Transverse colon (tissue), 4 donors: ENCODE data around the gene NECTIN4. TPM values are rescaled to one million over a fixed set of nuclear protein-coding genes. Genes with fewer than 3 reads are reported as not detected.
A peak's percentile ranks its signal among the peaks of the same experiment; 100 is the strongest.

ENCODE experiments used
- DNase-seq: peaks from one replicate; pipeline ENCODE4 v3.0.0-alpha.2; 2019
- H3K27ac ChIP-seq, 4 donors: fragments of 200-600 bp; sonication (generic); 2 replicates each; pipeline ENCODE4 v1.5.1; 2016 to 2018; ENCODE audit warnings: inconsistent platforms in 4 of 4
- H3K27me3 ChIP-seq: fragments of 200-600 bp; sonication (generic); 2 replicates; pipeline ENCODE4 v1.5.1; 2017; ENCODE audit warnings: inconsistent platforms
- H3K36me3 ChIP-seq, 4 donors: fragments of 200-600 bp; sonication (generic); 2 replicates each; pipeline ENCODE4 v1.5.1; 2017 to 2019; ENCODE audit warnings: inconsistent platforms in 4 of 4
- H3K4me1 ChIP-seq, 4 donors: fragments of 200-600 bp; sonication (generic); 2 replicates each; pipeline ENCODE4 v1.5.1; 2017 to 2020; ENCODE audit warnings: inconsistent platforms in 4 of 4
- H3K4me3 ChIP-seq, 4 donors: fragments of 200-600 bp; sonication (generic); 1 replicate in 1 of 4; 2 replicates in 3 of 4; pipeline versions ENCODE4 v1.5.1 to v1.6.1; 2017 to 2019; ENCODE audit warnings: inconsistent platforms in 4 of 4
- H3K9me3 ChIP-seq, 2 donors: fragments of 200-600 bp; sonication (generic); 2 replicates each; pipeline ENCODE4 v1.5.1; 2017 to 2019; ENCODE audit warnings: inconsistent platforms in 2 of 2
- EP300 ChIP-seq: sonication (generic); formaldehyde crosslinking; IDR thresholded peaks from one replicate; pipeline ENCODE4 v1.6.1; 2017; ENCODE audit warnings: antibody characterized with exemption, low read depth
- POLR2A ChIP-seq: fragments of 450-650 bp; IDR thresholded peaks from one replicate; pipeline ENCODE4 v1.6.1; 2016; ENCODE audit warnings: antibody characterized with exemption, mild to moderate bottlenecking, moderate library complexity
- POLR2AphosphoS5 ChIP-seq, 3 donors: sonication (generic); formaldehyde crosslinking; IDR thresholded peaks; one replicate each; pipeline ENCODE4 v1.6.1; 2016; ENCODE audit warnings: antibody characterized with exemption in 3 of 3
- WGBS, 2 donors: methylation state at CpG; one replicate each; pipeline ENCODE4 v1.1.5; 2018; ENCODE audit warnings: low coverage in 1 of 2; 5-methylcytosine and 5-hydroxymethylcytosine counted together
- in situ Hi-C, 4 donors: fragments of 200-750 bp; cut with MboI; loops; one replicate each; pipeline versions ENCODE4 v1.15.0 to v1.15.1; 2017; ENCODE audit warnings: low sequenced_read_pairs in 3 of 4, low pct_ligation_motif_present in 1 of 4, low pct_unique_long_range_greater_than_20kb in 1 of 4
- intact Hi-C: fragments of 100-400 bp; cut with DNase I; formaldehyde crosslinking; loops from one replicate; pipeline ENCODE4 v1.15.1; 2023; ENCODE audit warnings: low total_unique reads
- total RNA-seq, 4 donors: library from RNA; depleted of rRNA; stranded (reverse); fragments of >200 nt; gene quantifications; one replicate each; pipeline ENCODE4 v1.1.0, GENCODE V29; 2016
- TF ChIP-seq, protein P1 (sequence below), 5 experiments: fragments of 200-600 bp in 3 of 5; fragments of 450-650 bp in 2 of 5; sonication (generic) in 3 of 5; IDR thresholded peaks; 1 replicate in 2 of 5; 2 replicates in 3 of 5; pipeline ENCODE4 v1.5.1; 2016 to 2017; ENCODE audit warnings: antibody characterized with exemption in 5 of 5, inconsistent platforms in 3 of 5, mild to moderate bottlenecking in 2 of 5, moderate library complexity in 1 of 5

NECTIN4 gene
- total RNA-seq, 4 donors from 2014 or later, result 0.37 to 4.0 (median 0.82) TPM; not detected in 1

DNA sequence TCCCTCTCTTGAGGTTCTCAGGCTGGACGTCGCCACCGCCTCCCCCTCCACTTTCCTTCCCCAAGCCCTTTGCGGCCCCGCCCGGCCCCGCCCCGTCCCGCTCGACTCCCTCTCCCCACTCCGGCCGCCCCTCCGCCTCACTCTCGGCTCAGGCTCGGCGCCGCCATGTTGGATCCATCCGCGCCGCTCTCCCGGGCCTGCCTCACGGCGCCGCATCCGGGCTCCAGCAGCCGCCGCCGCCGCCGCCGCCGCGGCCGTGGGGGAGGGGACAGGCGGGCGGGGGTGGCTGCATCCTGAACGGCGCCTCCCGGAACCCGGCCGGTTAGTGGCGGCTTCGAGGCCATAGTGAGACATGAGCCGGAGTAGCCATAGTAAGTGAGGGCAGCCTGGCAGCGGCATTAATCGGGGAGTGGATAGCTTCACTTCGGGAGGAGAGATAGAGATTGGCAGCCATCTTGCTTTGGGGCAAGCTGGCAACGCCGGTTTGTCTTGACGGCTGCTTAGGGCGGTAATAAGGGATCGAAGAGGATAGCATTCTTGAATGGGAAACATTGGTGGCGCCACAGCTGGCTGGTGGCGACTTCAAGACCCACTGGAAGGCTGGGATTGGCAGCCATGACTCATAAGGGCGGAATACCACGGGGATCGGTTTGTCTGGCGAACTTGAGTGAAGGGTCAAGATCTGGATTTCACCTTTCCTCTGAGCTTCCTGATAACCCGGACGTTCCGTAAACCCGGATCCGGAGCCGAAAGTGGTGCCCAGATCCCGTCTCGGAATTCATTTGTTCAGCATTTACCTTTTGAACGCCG lies 43.3 kb upstream of the NECTIN4 start, which contains the start of gene DEDD:
Gene DEDD (minus strand): TSS at position 258 of the 810 bp plus-strand sequence. CDS start 8,205 bp downstream, outside the sequence.
- TF ChIP-seq EP300, result peak; percentile 48
- TF ChIP-seq, protein P1, sequence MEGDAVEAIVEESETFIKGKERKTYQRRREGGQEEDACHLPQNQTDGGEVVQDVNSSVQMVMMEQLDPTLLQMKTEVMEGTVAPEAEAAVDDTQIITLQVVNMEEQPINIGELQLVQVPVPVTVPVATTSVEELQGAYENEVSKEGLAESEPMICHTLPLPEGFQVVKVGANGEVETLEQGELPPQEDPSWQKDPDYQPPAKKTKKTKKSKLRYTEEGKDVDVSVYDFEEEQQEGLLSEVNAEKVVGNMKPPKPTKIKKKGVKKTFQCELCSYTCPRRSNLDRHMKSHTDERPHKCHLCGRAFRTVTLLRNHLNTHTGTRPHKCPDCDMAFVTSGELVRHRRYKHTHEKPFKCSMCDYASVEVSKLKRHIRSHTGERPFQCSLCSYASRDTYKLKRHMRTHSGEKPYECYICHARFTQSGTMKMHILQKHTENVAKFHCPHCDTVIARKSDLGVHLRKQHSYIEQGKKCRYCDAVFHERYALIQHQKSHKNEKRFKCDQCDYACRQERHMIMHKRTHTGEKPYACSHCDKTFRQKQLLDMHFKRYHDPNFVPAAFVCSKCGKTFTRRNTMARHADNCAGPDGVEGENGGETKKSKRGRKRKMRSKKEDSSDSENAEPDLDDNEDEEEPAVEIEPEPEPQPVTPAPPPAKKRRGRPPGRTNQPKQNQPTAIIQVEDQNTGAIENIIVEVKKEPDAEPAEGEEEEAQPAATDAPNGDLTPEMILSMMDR (IDR thresholded peaks at IDR 0.05), result peak in 1 of 5 experiments; percentile 10
- peak; percentile 57 for TF ChIP-seq POLR2A
- peak; percentile 29 to 57 (median 54) for TF ChIP-seq POLR2AphosphoS5 (IDR thresholded peaks at IDR 0.05)
- intact Hi-C loops (no loop called here), in situ Hi-C loops (no loop called here)
- DNase-seq, result peak; percentile 94
- H3K27me3 ChIP-seq, result no peaks in the 10 kb centered on the region
- peaks cover 0 to 15% (median 3%) of the 10 kb centered on the region in 4 donors for H3K36me3 ChIP-seq
- no peaks in the 10 kb centered on the region for H3K9me3 ChIP-seq
- 0 to 1% methylated on average over 11 to 39 of the region's 68 CpGs for WGBS, 2 donors
- peaks cover 19 to 48% (median 28%) of the 10 kb centered on the region in 4 donors for H3K4me1 ChIP-seq
- peak within 1 kb of the TSS; percentile 60 to 79 (median 74) for H3K4me3 ChIP-seq
- H3K27ac ChIP-seq, result peak within 1 kb of the TSS; percentile 91 to 95 (median 94)

DNA sequence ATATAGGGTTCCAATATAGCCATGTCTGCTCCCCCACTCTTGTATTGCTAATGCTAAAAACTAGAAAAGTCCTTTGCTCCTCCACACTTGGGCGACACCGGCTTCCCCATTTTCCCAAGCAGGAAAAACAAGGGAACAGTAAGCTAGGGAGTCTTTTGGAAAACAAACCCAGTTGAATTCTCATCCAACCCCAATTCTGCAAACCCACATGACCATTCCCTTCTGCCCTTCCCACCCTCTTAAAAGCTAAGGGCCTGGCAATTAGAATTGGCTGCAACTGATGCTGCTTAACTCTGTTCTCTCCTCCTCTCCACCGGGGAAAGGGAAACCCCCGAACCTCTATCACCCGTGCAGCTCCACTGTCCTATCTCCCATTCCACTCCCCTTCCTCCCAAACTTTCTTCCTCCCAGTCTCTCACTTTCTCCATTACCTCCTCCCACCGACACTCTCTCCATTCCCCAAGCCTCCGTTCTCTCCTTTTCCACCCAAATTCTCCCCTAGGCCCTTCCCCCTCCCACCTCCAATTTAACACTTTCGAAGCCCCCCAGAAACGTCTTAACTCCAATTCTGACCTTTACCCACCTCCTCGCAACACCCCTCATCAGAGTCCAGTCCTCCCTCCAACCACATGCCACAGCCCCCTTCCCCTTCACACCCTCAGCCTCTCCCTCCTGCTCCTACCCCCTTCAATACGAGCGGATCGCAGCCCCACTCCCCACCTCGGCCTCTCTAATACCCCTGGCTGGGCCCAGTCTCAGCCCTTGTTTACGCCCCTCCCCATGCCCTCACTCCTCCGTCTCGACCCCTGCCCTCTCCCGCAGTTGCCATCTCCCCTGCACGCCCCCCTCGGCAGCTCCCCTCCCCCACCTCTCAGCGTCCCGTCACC lies 42.4 kb upstream of the NECTIN4 start:
- Histone ChIP-seq H3K27ac (peak overlapping the region; percentile 91 to 95 (median 94)), H3K4me3 (peak overlapping the region; percentile 60 to 79 (median 74)), H3K4me1 (peaks cover 19 to 55% (median 28%) of the 10 kb centered on the region in 4 donors), H3K9me3 (no peaks in the 10 kb centered on the region), H3K27me3 (no peaks in the 10 kb centered on the region), H3K36me3 (peaks cover 0 to 22% (median 3%) of the 10 kb centered on the region in 4 donors)
- intact Hi-C loops, result no loop called here
- no peak for TF ChIP-seq POLR2A
- TF ChIP-seq, protein P1 (IDR thresholded peaks at IDR 0.05), result no peak
- TF ChIP-seq EP300, result no peak
- TF ChIP-seq POLR2AphosphoS5 (IDR thresholded peaks at IDR 0.05), result no peak
- in situ Hi-C loops, result no loop called here
- DNase-seq, result no peak
- WGBS, 2 donors, result 1 to 7% methylated on average over 14 to 21 of the region's 22 CpGs

DNA sequence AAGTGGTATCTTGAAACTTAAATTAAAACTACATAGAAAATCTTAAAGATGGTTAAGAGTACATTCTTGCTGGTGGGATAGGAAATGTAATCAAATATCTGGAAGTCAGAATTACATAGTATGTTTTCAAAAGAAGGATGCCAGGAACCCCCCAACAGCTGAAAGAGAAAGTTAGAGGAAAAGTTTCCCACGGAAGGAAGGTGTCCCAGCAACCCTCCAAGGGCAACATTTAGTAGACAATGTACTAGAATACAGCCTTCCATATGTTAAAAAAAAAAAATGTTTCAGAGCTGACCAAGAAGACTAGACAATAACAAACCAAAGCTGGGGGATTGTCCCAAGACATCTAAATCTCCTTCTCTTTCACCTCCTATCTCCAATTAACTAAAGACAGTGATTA lies 40.9 kb upstream of the NECTIN4 start:
- Histone ChIP-seq H3K9me3 (no peaks in the 10 kb centered on the region), H3K27ac (peak overlapping the region in 1 of 4 donors; percentile 95), H3K36me3 (peaks cover 0 to 22% (median 3%) of the 10 kb centered on the region in 4 donors), H3K4me1 (peaks cover 19 to 55% (median 28%) of the 10 kb centered on the region in 4 donors), H3K4me3 (no peak overlapping the region), H3K27me3 (no peaks in the 10 kb centered on the region)
- intact Hi-C loops (no loop called here), in situ Hi-C loops (no loop called here)
- 47 to 50% methylated on average over 1 of the region's 1 CpG for WGBS, 2 donors
- TF ChIP-seq POLR2AphosphoS5 (IDR thresholded peaks at IDR 0.05), result no peak
- TF ChIP-seq, protein P1 (IDR thresholded peaks at IDR 0.05), result no peak
- TF ChIP-seq EP300, result no peak
- TF ChIP-seq POLR2A, result no peak
- no peak for DNase-seq
